ENCODE results near the gene CERS4. TPM values are rescaled to one million over a fixed set of nuclear protein-coding genes. Genes with fewer than 3 reads are reported as not detected.

CERS4 gene
- total and polyA plus RNA-seq, 10 of the 15 experiments (the other 5 are each of a cell fraction or from before 2014, with no cell fraction given): 0.34 to 62.1 (median 20.7) TPM

GRCh38 chr19:8310342-8311055 lies 101.3 kb downstream of the CERS4 start:
- no TSS peak for BruUV-seq (replicated peaks)
- Histone ChIP-seq H2AFZ (ENCODE audit: control insufficient read depth, low read depth, low read length) (no peak overlapping the region), H3K27ac (ENCODE audit: control insufficient read depth, insufficient read depth) (no peak overlapping the region), H3K9me3 (replicated peaks; ENCODE audit: control insufficient read depth, insufficient read depth, low read length) (no peaks in the 10 kb centered on the region), H3K4me3 (no peak overlapping the region), H3K4me1 (ENCODE audit: control insufficient read depth, insufficient read depth, low read length) (peaks cover 11% of the 10 kb centered on the region), H3K36me3 (ENCODE audit: control insufficient read depth in 2 of 2, insufficient read depth in 2 of 2, low read length in 1 of 2) (peaks cover 7 to 9% of the 10 kb centered on the region in 2 experiments; a peak in 3 of 4 replicates), H3K9ac (ENCODE audit: control insufficient read depth, insufficient read depth, low read length) (no peak overlapping the region), H3K4me2 (ENCODE audit: control insufficient read depth, insufficient read depth) (no peak overlapping the region), H3K27me3 (replicated peaks in 1 of 2; ENCODE audit: control insufficient read depth in 2 of 2, insufficient read depth in 2 of 2, low read length in 1 of 2) (no peaks in the 10 kb centered on the region), H4K20me1 (ENCODE audit: control insufficient read depth, insufficient read depth) (no peaks in the 10 kb centered on the region), H3K79me2 (ENCODE audit: control insufficient read depth, insufficient read depth, low read length) (peaks cover 21% of the 10 kb centered on the region)
- 85% methylated on average over 14 of the region's 17 CpGs for WGBS (ENCODE audit: insufficient coverage, insufficient replicate concordance, low lambda C conversion rate, missing lambda C conversion rate)
- no peak for DNase-seq (ENCODE audit: low read depth, low spot score)
- ChIA-PET RAD21 (ENCODE audit: unreplicated experiment) (no interaction called here), CTCF (interaction anchor here (1.1 kb wide), 1 partner anchor 9 kb away, joined by 8 read pairs; no protein-coding TSS in a partner anchor), POLR2A (interaction anchor here (0.5 to 1.3 kb wide), 4 partner anchors 10 to 59 kb away, joined by 3 read pairs; partner anchors contain the start of genes NDUFA7 and RPS28), SMC1A (ENCODE audit: uncharacterized antibody, unreplicated experiment) (no interaction called here)
- intact Hi-C loops (cut with micrococcal nuclease; ENCODE audit: unreplicated experiment): no loop called here
- no peak for FAIRE-seq
- ATAC-seq: peak; percentile 42
- TF ChIP-seq RCOR1 (conservative IDR thresholded peaks at IDR 0.05; ENCODE audit: low read depth, low read length): no peak
- no peak for TF ChIP-seq TCF12 (IDR thresholded peaks at IDR 0.05; ENCODE audit: low read depth, low read length)
- TF ChIP-seq POU2F2 (IDR thresholded peaks at IDR 0.05; ENCODE audit: borderline replicate concordance, low read depth, low read length): no peak
- TF ChIP-seq SPI1 (IDR thresholded peaks at IDR 0.05; ENCODE audit: borderline replicate concordance, insufficient read depth, low read depth, low read length): peak; percentile 64; the same call in 1 of the 2 replicates
- no peak for TF ChIP-seq CHD4 (IDR thresholded peaks at IDR 0.05)
- no peak for TF ChIP-seq RAD51 (IDR thresholded peaks at IDR 0.05)
- in situ Hi-C loops (cut with MboI): no loop called here
